Pulmonary artery endothelial cell (primary cell): ENCODE measurements around the gene MYCBP2. TPM values are rescaled to one million over a fixed set of nuclear protein-coding genes. Genes with fewer than 3 reads are reported as not detected.
"Not testable (repeated sequence)": the region's sequence is repeated elsewhere in the genome, so short reads cannot be mapped to it uniquely, and the experiment has no call there.

ENCODE experiments used
- DNase-seq: peaks from one replicate; pipeline ENCODE4 v3.0.0-alpha.2; 2011; ENCODE audit warnings: low read depth, low spot score
- total RNA-seq: library from RNA; depleted of rRNA; stranded (reverse); fragments of >200 nt; gene quantifications from 2 replicates; pipeline ENCODE4 v1.2.3, GENCODE V29; 2014

The MYCBP2 gene
- total RNA-seq, 1 donor from 2014 or later, result 73.4 TPM

DNA sequence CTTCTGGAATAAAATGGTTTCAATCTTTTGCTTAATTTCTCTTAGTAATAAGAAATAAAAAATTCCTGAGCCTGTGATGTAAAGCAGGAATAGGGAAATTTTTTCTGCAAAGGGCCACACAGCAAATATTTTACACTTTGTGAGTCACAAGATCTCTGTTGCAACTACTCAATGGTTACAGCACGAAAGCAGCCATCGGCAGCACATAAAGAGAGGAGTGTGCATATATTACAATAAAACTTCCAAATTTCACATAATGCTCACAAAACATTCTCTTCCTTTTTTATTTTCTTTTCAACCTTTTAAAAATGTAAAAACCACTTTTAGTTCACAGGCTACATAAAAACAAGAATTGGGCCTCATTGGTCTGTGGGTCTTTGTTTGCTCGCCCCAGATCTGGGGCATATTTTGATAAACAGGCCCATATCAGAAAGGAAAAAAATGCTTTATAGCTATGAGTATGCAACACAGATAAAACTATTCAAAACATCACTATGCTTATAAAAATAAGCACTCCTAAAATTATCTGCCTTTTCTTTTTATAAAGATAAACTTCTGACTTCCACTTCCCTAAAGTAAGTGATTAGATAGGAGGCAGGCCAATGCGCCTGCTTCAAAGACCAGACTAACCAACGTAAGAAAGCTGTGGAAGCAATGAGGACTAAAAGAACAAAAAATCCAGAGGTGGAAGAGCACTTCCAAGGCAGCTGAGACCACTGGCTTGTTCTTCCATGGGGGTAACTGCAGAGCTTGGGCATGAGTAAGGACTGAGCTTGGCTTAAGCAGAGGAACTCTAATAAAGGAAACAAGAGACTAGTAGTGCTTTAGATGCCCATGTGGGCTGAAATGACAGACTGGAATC is 26.5 kb downstream of the MYCBP2 start:
- DNase-seq, result no peak

DNA sequence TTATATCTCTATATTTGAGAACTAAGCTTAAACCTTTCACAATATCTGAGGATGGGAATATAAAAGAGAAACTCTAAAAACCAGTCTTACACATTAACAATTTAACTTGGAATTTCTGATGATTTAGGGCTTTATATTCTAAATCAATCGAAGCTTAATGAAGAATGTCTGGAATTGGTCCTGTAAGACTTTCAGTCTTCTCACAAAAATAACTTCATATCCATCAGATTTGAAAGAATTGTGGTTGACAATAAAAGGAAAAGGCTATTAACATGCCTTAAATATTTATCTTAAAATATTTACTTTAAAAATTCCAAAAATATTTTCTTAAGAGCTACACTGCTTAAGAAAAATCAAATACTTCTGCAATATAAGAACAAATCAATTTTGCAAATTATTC is 27.3 kb downstream of the MYCBP2 start:
- DNase-seq, result no peak

DNA sequence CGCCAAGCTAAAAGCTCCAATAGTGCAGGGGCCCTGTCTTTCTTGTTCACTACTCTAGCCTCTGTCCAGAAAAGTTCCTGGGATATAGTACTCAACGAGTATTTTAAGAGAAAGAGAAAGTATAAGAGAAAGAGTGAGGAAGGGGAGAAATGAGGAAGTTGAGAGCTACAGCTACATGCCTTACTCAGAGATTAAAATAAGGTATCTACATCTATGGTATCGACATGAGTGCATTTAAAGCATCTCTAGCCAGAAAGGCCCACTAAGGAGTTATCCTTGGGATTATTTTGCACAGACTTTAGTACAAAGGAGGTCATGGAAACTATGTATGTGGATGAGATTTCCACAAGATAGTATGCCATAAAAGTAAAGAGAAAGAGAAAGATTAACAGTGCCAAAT is 28.5 kb downstream of the MYCBP2 start:
- no peak for DNase-seq

DNA sequence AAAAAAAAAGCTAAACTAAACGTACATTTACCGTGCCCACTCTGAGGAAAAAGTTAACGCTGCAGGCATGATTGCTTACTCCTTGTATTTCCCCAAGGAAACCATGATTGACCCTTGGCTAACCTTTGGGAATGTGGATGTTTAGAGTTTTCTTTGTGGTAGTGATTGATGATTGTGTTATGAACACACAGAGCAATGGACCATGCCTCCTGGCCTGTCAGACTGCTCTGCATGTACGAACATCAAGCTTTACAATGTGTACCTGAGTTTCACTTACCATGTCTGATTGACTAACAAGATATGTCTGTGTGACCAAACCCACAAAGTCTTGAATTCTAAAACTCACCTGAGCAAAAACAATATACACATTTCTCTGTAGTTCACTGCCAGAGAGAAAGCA is 35.1 kb downstream of the MYCBP2 start:
- DNase-seq, result no peak

DNA sequence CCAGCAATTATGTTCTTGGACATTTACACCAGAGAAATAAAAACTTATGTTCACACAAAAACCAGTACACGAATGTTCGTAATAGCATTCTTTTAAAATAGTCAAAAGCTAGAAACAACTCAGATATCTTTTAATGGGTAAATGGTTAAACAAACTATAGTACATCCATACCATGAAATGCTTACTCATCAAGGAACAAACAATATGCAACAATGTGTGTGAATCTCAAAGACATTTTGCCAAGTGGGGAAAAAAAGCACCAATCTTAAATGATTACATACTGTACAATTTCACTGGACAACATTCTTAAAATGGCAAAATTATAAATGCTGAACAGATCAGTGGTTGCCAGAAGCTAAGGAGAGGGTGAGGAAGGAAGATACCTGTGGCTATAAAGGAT is 36.6 kb downstream of the MYCBP2 start:
- no peak for DNase-seq

DNA sequence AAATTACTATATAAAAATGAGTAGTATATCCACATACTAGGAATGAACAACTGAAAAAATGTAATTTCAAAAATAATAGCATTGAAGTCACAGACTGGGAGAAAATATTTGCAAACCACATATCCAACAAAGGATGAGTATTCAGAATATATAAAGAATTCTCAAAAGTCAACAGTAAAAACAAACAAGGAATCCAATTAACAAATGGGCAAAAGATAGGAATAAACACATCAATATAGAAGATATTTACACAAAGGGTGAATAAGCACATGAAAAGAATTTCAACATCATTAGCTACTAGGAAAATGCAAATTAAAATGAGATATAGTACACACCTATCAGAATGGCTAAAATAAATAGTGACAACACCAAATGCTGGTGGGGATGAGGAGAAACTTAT is 37.0 kb downstream of the MYCBP2 start:
- DNase-seq, result no peak

DNA sequence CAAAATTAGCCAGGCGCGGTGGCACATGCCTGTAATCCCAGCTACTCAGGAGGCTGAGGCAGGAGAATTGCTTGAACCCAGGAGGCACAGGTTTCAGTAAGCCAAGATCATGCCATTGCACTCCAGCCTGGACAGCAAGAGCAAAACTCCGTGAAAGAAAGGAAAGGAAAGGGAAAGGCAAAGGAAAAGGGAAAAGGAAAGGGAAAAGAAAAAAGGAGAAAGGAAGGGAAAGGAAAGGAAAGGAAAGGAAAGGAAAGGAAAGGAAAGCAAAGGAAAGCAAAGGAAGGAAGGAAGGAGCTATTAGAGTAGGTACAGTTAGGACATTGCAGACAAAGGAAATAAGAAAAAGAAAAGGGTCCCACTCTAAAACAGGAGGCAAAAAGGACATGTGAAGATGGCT is 41.3 kb downstream of the MYCBP2 start:
- DNase-seq, result not testable (repeated sequence)

DNA sequence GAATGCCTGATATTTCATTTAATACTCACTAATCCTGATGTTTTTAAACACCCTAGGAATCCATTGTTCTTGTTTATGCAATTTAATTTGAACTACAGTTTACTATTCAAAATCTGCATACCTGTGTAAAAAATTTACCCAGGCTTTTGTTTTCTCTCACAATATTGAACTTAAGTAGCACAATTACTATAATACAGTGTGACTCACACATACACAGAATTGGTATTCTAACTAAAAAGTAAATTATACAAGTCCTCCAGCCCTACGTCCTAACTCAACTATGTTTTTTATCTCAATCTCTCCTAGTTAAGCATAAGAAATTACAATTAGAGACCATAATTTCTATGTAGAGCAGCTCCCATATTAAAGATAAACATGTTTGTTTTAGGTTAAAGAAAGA is 41.8 kb downstream of the MYCBP2 start:
- no peak for DNase-seq

DNA sequence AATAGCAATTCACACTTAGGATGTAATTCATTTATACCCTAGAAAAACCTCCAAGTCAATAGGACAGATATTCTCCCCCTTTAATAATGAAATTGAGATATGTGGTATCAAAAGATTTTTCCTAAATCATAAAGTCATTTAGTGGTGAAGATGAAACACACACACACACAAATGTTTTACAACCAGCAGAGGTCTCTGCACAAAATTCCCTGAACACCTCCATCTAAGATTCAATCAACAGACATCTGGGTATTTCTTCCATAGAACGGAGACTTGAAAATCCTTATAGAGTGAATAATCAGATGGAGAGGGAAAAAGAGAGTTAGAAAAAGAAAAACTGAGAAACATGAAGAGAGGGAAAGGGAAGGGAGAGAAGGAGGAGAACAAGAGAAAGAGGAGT is 52.8 kb downstream of the MYCBP2 start:
- no peak for DNase-seq

DNA sequence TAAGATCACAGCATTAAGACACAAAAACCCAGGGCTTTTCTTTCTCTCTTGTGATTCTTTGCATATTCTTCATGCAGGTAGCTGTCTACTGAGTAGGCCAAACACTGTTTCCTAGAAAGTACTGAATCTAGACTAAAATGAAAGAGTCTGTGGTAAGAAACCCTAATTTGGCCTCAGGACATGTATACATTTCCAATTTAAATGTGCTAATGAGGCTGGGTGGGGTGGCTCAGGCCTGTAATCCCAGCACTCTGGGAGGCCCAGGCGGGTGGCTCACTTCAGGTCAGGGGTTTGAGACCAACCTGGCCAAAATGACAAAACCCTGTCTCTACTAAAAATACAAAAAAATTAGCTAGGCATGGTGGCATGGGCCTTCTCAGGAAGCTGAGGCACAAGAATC is 57.8 kb downstream of the MYCBP2 start:
- no peak for DNase-seq

DNA sequence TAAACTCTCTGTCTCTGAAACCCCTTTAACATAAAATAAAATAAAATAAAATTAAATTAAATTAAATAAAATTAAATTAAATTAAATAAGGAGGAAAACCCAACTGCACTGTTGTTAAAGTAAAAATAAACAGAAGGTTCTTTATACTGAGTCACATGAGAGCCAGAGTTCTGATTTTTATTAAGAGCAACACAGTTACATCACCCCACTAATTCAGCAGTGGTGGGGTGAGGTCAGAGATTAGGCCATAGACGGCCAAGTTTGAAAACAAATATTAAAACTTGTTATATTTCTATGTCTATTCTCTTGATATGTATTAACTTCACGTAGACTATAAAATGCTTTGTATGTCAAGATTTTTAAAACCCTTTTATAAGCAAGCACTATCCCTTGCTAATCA is 59.5 kb downstream of the MYCBP2 start:
- no peak for DNase-seq

DNA sequence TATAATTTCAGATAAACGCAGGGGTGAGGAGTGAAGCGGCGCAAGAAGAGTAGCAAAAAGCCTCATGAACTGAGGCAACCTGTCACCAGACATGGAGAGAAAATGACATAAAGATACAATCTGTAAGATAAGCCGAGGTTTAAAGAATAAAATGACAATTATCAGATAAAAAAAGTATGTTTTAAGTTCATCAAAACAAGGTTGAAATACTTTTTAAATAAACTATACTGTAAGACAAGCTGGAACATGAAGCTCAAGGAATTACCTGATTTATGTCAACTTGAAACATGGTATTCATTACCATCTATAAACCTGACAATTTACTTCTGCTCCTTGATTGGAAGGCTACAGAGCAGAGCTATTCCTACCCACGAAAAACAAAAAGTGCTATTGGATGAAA is 61.6 kb downstream of the MYCBP2 start:
- no peak for DNase-seq

DNA sequence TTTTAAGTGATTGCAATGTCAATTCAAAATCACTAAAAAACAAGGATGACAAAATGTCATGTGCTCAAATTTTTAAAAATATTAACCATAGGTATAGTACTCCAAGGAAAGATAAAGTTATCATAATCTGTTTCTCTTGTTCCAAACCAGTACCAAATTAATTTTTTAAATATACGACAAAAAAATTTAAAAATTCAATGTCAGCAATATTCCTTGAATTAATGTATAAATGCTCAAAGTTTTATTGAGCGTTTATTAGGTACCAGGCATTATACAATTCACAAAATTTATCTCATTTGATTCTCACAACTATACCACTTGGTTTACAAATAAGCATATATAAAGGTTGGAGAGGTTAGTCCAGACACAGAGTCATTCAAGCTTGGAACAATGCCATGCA is 64.7 kb downstream of the MYCBP2 start:
- DNase-seq, result no peak

DNA sequence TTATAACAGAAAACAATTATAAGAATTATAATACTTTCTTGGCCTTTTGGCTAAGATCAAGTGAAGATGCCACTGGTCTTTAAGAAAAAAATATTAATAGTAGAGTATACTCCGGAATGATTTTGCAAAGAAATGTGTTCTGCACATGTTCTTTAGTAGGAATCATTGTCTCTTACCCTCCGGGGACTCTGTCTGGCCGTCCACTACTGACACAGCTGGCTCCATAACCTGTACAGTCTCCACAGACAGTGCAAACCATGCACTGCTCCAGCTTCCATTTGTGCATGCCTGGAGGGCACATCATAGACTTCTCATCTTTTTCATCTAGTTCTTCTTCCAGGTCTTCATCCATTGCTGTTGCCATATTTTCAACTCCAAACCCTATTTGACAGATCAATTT is 75.9 kb downstream of the MYCBP2 start:
- DNase-seq, result no peak

DNA sequence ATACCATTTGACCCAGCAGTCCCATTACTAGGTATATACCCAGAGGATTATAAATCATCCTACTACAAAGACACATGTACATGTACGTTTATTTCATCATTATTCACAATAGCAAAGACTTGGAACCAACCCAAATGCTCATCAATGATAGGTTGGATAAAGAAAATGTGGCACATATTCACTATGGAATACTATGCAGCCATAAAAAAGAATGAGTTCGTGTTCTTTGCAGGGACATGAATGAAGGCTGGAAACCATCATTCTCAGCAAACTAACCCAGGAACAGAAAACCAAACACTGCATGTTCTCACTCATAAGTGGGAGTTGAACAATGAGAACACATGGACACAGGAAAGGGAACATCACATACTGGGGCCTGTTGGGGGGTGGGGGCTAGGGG is 81.7 kb downstream of the MYCBP2 start:
- DNase-seq, result not testable (repeated sequence)

DNA sequence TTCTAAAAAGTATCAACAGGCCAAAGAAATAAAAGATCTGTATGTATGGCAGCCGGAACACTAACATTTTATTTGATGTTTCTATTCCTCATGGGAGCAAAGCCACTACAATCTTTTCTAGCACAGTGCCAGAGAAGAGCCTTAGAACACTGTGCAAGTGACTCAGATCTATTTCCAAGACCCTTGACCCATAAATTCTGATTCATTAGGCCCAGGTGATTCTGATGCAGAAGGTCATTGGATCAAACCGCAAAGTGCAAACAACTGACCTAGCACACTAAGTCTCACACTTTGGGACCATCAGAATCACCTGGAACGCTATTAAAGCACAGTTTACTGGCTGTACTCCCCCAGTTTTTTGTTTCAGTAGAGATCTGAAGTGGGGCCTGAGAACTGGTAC is 87.6 kb downstream of the MYCBP2 start:
- no peak for DNase-seq

DNA sequence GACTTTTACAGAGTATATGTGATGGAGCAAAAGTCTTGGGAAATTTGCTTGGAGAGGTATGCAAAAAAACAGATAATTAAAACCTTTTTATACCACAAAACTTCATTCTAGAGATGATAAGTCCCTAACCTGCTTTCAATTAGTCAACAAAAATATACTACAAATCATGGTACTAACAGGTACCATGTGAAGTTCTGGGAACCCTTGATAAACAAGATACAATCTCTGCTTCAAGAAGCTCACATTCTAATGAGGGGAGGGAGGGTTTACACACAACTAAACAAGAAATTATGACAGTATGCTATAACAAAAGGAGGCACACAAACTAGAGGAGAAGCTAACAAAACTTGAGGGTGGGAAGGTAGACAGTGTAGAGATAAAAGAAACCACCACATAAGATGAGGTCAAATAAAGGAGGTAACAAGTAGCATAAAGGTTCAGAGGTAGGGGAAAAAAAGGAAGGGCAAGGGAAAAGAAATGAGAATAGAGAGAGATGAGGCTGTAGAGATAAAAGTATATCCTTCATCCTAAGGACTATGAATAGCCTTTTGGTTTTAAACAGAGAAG is 91.4 kb downstream of the MYCBP2 start:
- DNase-seq, result no peak

DNA sequence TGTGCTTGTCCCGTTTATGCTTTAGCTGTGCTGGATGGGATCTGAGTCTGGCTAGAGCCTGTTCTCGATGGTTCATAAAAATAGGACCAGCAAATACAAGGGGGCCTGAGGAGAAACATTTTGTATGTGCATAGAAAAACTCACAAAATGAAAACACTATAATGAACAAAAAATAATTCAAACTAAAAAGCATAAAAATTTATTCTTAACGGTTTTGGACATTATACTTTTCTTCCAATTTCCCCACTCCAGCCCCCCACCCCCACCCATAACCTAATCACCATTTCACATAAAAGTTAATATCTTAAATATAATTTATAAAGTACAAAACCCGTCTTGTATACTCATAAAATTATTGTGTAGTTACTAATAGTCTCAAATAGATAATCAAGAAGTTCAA is 93.7 kb downstream of the MYCBP2 start:
- no peak for DNase-seq

DNA sequence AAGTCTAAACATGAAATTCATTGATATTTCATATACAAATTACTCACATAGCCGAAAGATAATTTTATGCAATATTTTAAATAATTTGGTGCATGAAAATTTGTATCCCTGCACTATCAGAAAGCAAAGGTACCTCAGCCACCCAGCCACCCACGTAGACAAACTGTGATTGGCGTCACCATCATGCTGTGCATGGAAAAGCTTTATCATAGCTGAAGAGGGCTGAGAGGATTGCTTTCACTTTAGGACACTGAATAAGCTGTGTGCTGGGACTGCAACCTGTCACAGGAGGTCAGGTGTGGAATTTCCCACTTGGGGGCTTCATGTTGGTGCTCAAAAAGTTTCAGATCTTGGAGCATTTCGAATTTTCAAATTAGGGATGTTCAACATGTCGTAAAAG is 96.3 kb downstream of the MYCBP2 start:
- no peak for DNase-seq

DNA sequence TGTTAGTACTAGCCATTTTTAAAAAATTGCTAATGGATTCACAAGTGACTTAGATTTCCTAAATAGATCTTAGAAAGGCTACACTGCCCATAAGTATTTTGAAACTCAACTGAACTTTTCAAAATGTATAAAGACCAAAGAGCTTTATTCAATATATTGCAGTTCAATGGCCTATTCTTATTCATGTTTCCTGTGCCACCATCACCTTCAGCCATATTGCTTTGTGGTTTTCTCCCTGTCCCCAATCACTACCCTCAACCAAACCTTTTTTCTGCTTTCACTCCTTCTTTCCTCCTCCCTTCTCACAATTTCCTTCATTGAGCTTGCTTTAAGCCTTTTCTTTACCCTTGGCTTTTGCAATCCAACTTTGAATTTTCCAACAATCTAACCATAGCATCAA is 100.9 kb downstream of the MYCBP2 start:
- no peak for DNase-seq

DNA sequence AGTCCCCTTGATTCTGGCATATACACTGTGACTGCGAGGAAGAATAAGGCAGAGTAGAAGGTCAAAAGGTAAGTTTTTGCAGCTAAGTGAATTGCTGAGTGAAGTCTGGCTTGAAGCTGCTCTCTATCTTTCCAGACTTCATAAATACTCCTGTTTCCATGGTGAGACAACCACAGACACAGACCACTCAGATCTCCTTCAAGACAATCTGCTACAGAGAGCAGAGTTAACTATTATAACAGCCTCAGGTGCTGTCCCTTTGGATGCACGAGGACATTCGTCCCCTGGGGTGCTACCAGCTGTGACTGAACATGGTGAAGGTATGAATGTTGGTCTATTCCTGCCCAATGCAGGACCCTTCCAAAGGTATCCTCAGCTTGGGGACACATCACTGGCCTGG is 104.0 kb downstream of the MYCBP2 start:
- DNase-seq, result no peak

DNA sequence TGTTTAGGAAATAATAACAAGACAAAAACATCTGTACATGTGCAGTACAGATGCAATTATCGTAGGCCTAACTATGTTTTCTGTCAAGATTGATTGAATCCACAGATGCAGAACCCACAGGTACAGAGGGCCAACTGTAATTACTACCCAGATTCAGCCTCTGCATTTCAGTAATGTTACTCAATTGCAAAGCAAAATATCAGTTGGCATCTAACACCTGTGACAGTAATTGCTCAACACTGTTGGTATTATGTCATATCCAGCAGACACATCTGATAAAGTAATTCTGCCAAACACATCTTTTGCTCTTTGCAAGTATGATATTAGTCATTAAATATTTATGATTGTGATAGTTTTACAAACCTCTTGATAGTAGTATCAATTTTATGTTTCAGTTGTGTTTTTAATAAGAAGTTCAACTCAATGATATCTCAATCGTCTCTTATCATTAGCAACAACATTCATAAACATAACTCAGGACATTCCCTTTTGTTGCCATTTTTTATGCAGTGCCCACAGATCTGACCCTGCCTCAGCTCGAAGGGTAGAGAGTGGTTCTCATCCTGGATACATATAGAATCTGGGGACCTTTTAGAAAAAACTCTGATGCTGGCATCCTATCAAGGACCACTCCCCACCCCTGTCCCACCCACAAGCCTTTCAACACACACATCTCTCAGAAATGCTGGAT is 104.7 kb downstream of the MYCBP2 start:
- no peak for DNase-seq

DNA sequence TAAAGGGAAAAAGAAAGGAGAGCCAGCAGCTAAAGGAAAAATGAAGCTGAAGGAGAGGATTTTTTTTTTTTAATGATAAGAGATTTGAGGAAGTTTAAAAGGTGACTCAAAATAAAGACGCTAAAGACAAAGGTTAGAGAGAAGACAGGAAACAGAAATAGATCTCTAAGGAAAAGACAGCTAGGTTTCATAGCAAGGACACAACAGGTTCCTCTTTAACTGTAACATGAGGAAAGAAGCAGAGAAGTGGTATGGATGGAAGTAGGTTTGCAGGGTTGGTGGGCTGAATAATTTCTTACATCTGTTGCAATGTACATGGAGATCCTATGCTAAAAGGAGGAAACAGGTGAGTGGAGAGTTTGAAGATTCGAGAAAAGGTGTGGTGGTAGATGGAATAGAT is 107.5 kb downstream of the MYCBP2 start:
- no peak for DNase-seq
